A673 (cell line): ENCODE results near the gene SMAD6. TPM values are rescaled to one million over a fixed set of nuclear protein-coding genes. Genes with fewer than 3 reads are reported as not detected.

Experiments
- BruUV-seq: library from RNA; stranded (reverse); fragments of 400-500 nt; replicated peaks from 2 replicates; lab custom pipeline; 2021; lab: Mats Ljungman, UMichigan
- CTCF ChIA-PET: fragments of 300-600 bp; sonication (Branson Sonifier 250); formaldehyde crosslinking; loops from one replicate; lab custom pipeline; 2022; ENCODE audit warnings: antibody characterized with exemption; lab: Charles Lee
- POLR2A ChIA-PET: fragments of 300-600 bp; sonication (Branson Sonifier 250); formaldehyde crosslinking; loops from one replicate; lab custom pipeline; 2022; ENCODE audit warnings: antibody characterized with exemption; ENCODE audit not compliant: low non-redundant PET; lab: Charles Lee
- DNase-seq: peaks from one replicate; pipeline ENCODE4 v3.0.0-alpha.2; 2015; ENCODE audit warnings: low spot score
- H3K27ac ChIP-seq: fragments of 200-600 bp; sonication (generic); 2 replicates; pipeline ENCODE4 v1.5.1; 2016; ENCODE audit warnings: mixed run types, low read depth, mild to moderate bottlenecking, mixed read lengths, antibody characterized with exemption, low read length; ENCODE audit not compliant: poor library complexity, severe bottlenecking
- H3K27me3 ChIP-seq: fragments of 200-600 bp; sonication (generic); replicated peaks from 2 replicates; pipeline ENCODE4 v1.6.1; 2017; ENCODE audit warnings: mixed run types, low read depth, mild to moderate bottlenecking, mixed read lengths, antibody characterized with exemption, low read length; ENCODE audit not compliant: insufficient read depth, poor library complexity
- H3K36me3 ChIP-seq: fragments of 200-600 bp; sonication (generic); 2 replicates; pipeline ENCODE4 v1.6.1; 2016; ENCODE audit warnings: mixed run types, mild to moderate bottlenecking, mixed read lengths, antibody characterized with exemption, low read length; ENCODE audit not compliant: insufficient read depth, poor library complexity, severe bottlenecking
- H3K4me1 ChIP-seq: fragments of 200-600 bp; sonication (generic); 2 replicates; pipeline ENCODE4 v1.6.1; 2017; ENCODE audit warnings: mixed run types, mild to moderate bottlenecking, mixed read lengths, antibody characterized with exemption, low read length; ENCODE audit not compliant: insufficient read depth, poor library complexity, severe bottlenecking
- H3K4me3 ChIP-seq: fragments of 200-600 bp; sonication (generic); 2 replicates; pipeline ENCODE4 v1.5.1; 2016; ENCODE audit warnings: low read depth, mixed run types, mild to moderate bottlenecking, mixed read lengths, low read length; ENCODE audit not compliant: poor library complexity, severe bottlenecking
- H3K9me3 ChIP-seq: fragments of 200-600 bp; sonication (generic); 2 replicates; pipeline ENCODE4 v1.6.1; 2016; ENCODE audit warnings: mixed run types, low read depth, mild to moderate bottlenecking, mixed read lengths, antibody characterized with exemption, low read length; ENCODE audit not compliant: poor library complexity, severe bottlenecking
- CTCF ChIP-seq: fragments of 300-800, 200-600 bp; sonication (generic); conservative IDR thresholded peaks from 2 replicates; pipeline ENCODE4 v1.5.1; 2017; ENCODE audit warnings: low read depth, mild to moderate bottlenecking, antibody characterized with exemption, low read length, moderate library complexity, mixed read lengths
- EZH2 ChIP-seq: fragments of 200-600 bp; sonication (generic); IDR thresholded peaks from 2 replicates; pipeline ENCODE4 v1.6.1; 2017; ENCODE audit warnings: borderline replicate concordance, low read depth, mild to moderate bottlenecking, mixed read lengths, antibody characterized with exemption, low read length; ENCODE audit not compliant: poor library complexity, severe bottlenecking
- intact Hi-C: fragments of 100-400 bp; cut with micrococcal nuclease; formaldehyde crosslinking; loops from one replicate; pipeline ENCODE4 v1.10.0; 2022; ENCODE audit not compliant: unreplicated experiment
- total RNA-seq: library from RNA; stranded (reverse); gene quantifications from 2 replicates; pipeline ENCODE4 v1.2.3, GENCODE V29; 2021

SMAD6 gene
- total RNA-seq, 1 experiment from 2014 or later, result 63.9 TPM

GRCh38 chr15:66823601-66824000 is 121.6 kb downstream of the SMAD6 start:
- BruUV-seq, result no TSS peak
- Histone ChIP-seq H3K27ac (no peak overlapping the region), H3K4me3 (no peak overlapping the region), H3K4me1 (no peaks in the 10 kb centered on the region), H3K27me3 (no peaks in the 10 kb centered on the region), H3K9me3 (no peaks in the 10 kb centered on the region), H3K36me3 (no peaks in the 10 kb centered on the region)
- CTCF ChIA-PET, result no interaction called here
- POLR2A ChIA-PET, result no interaction called here
- intact Hi-C loops, result no loop called here
- TF ChIP-seq EZH2, result no peak
- no peak for TF ChIP-seq CTCF
- DNase-seq, result no peak

- no peaks in the 10 kb centered on the region for H3K9me3 ChIP-seq
- no peaks in the 10 kb centered on the region for H3K36me3 ChIP-seq
- BruUV-seq, result no TSS peak
- POLR2A ChIA-PET, result no interaction called here
- H3K4me3 ChIP-seq, result no peak overlapping the region
- no peak for DNase-seq
- TF ChIP-seq CTCF (no peak), EZH2 (no peak)
- H3K27me3 ChIP-seq, result no peaks in the 10 kb centered on the region
- no peaks in the 10 kb centered on the region for H3K4me1 ChIP-seq
- intact Hi-C loops, result no loop called here
- CTCF ChIA-PET, result no interaction called here
- no peak overlapping the region for H3K27ac ChIP-seq
Observed at GRCh38 chr15:66824424-66824823, 122.4 kb downstream of the SMAD6 start.

- no TSS peak for BruUV-seq
- no peaks in the 10 kb centered on the region for H3K9me3 ChIP-seq
- H3K4me1 ChIP-seq, result no peaks in the 10 kb centered on the region
- H3K36me3 ChIP-seq, result no peaks in the 10 kb centered on the region
- TF ChIP-seq CTCF (no peak), EZH2 (no peak)
- no peak overlapping the region for H3K27ac ChIP-seq
- H3K27me3 ChIP-seq, result no peaks in the 10 kb centered on the region
- ChIA-PET POLR2A (no interaction called here), CTCF (no interaction called here)
- H3K4me3 ChIP-seq, result no peak overlapping the region
- no peak for DNase-seq
- intact Hi-C loops, result no loop called here
Observed at GRCh38 chr15:66825139-66825538, 123.1 kb downstream of the SMAD6 start.
